H54 (cell line): ENCODE measurements around the gene CR2.
"Not testable (repeated sequence)": the region's sequence is repeated elsewhere in the genome, so short reads cannot be mapped to it uniquely, and the experiment has no call there.

ENCODE experiments used
- DNase-seq: peaks from one replicate; pipeline ENCODE4 v3.0.0; 2011; ENCODE audit warnings: low spot score, mixed read lengths; ENCODE audit not compliant: insufficient read length
- FAIRE-seq: peaks from 3 replicates; lab custom pipeline; 2011; peaks lifted over from hg19 to GRCh38; lab: Jason Lieb, UNC
- POLR2A ChIP-seq: IDR thresholded peaks from 2 replicates; pipeline ENCODE4 v1.6.1; 2011; ENCODE audit warnings: low read depth, mild to moderate bottlenecking, low read length

The CR2 gene

GRCh38 chr1:207463571-207463970, 9.4 kb downstream of the CR2 start:
- DNase-seq (no peak), FAIRE-seq (no peak)
- no peak for TF ChIP-seq POLR2A

- DNase-seq: no peak
- no peak for TF ChIP-seq POLR2A
- no peak for FAIRE-seq
Measured at GRCh38 chr1:207470927-207471326, 16.8 kb downstream of the CR2 start.

GRCh38 chr1:207474210-207474609, 20.1 kb downstream of the CR2 start:
- FAIRE-seq: no peak
- no peak for DNase-seq
- no peak for TF ChIP-seq POLR2A

GRCh38 chr1:207486198-207486597, 32.1 kb downstream of the CR2 start:
- no peak for TF ChIP-seq POLR2A
- no peak for FAIRE-seq
- no peak for DNase-seq

GRCh38 chr1:207487636-207488035, 33.5 kb downstream of the CR2 start:
- no peak for FAIRE-seq
- no peak for TF ChIP-seq POLR2A
- DNase-seq: no peak

GRCh38 chr1:207493212-207493611, 39.1 kb downstream of the CR2 start:
- FAIRE-seq (no peak), DNase-seq (no peak)
- TF ChIP-seq POLR2A: no peak

GRCh38 chr1:207494171-207494570, 40.0 kb downstream of the CR2 start:
- DNase-seq (no peak), FAIRE-seq (no peak)
- no peak for TF ChIP-seq POLR2A

- not testable (repeated sequence) for FAIRE-seq, DNase-seq
Measured at GRCh38 chr1:207495281-207495680, 41.2 kb downstream of the CR2 start.

GRCh38 chr1:207495801-207496792, 42.0 kb downstream of the CR2 start, which contains the start of gene CR1:
CR1 (plus strand) TSS chr1:207496157; CDS start chr1:207496268, 111 bp downstream.
- TF ChIP-seq POLR2A: no peak
- no peak for FAIRE-seq
- DNase-seq: no peak

- TF ChIP-seq POLR2A: no peak
- DNase-seq (no peak), FAIRE-seq (no peak)
Measured at GRCh38 chr1:207497941-207498340, 43.8 kb downstream of the CR2 start.

GRCh38 chr1:207499573-207499972, 45.4 kb downstream of the CR2 start:
- no peak for TF ChIP-seq POLR2A
- peak; percentile 29 for DNase-seq
- peak; percentile 75 for FAIRE-seq

GRCh38 chr1:207500306-207500705, 46.2 kb downstream of the CR2 start:
- no peak for TF ChIP-seq POLR2A
- DNase-seq (no peak), FAIRE-seq (no peak)

GRCh38 chr1:207501071-207501470, 46.9 kb downstream of the CR2 start:
- no peak for TF ChIP-seq POLR2A
- FAIRE-seq (no peak), DNase-seq (no peak)

- TF ChIP-seq POLR2A: no peak
- FAIRE-seq (no peak), DNase-seq (no peak)
Measured at GRCh38 chr1:207502726-207503125, 48.6 kb downstream of the CR2 start.

- DNase-seq (no peak), FAIRE-seq (no peak)
- TF ChIP-seq POLR2A: no peak
Measured at GRCh38 chr1:207503950-207504349, 49.8 kb downstream of the CR2 start.
